ENCODE results near the gene DPPA5. TPM values are rescaled to one million over a fixed set of nuclear protein-coding genes. Genes with fewer than 3 reads are reported as not detected.

Gene DPPA5
- total RNA-seq, 2 experiments from 2014 or later = not detected

DNA sequence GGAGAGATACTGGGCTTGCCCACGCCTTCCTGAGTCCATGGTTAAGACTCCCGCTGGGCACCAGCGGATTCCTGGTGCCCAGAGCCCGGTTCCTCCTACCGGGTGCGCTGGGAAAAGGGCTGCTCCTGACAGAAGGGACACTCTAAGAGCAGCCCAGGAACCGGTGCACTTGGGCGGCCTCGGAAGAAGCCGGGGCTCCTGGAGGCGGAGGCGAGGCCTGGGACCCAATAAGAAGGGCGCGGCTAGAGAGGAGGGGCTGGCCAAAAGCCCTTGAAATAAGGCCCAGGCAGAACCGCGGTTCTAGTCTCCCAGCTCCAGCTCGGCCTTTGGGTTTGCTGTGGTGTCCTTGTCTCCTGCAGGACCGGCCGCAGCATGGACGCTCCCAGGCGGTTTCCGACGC lies 8.3 kb upstream of the DPPA5 start, which contains the start of gene KHDC3L:
KHDC3L (plus strand) TSS at position 301 of the 400 bp plus-strand sequence; CDS start at position 373, 72 bp downstream.
- H3K9me3 Mint-ChIP-seq = no peaks in the 10 kb centered on the region
- intact Hi-C loops (cut with micrococcal nuclease) = no loop called here
- no peak for DNase-seq
- H3K27ac Mint-ChIP-seq = no peak within 1 kb of the TSS
- H3K36me3 Mint-ChIP-seq (ENCODE audit: low read depth) = no peaks in the 10 kb centered on the region
- H3K27me3 Mint-ChIP-seq (ENCODE audit: low read depth) = no peaks in the 10 kb centered on the region
- no peak within 1 kb of the TSS for H3K4me3 Mint-ChIP-seq
- no peaks in the 10 kb centered on the region for H3K4me1 Mint-ChIP-seq (ENCODE audit: low read depth)
- CTCF ChIA-PET = no interaction called here

DNA sequence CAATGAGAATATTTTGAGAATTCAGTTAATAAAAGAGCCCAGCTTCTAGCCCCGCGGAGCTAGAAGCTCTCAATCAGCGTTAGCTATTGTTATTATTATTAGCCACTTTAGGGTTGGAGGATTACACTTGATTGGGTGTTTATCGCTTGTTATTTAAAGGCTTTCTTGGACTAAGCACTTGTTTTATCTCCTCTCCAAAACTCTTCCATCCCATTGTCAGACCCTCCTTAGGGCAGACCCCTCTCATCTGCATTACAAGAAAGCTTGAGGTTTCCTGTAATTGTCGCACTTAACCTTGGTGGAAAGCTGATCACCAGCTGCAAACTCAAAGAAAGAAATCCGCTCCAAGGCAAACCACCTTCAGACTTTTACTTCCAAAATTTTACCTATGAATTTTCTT lies 4.8 kb downstream of the DPPA5 start:
- H3K36me3 Mint-ChIP-seq (ENCODE audit: low read depth) = no peaks in the 10 kb centered on the region
- H3K27me3 Mint-ChIP-seq (ENCODE audit: low read depth) = peaks cover 22% of the 10 kb centered on the region
- H3K27ac Mint-ChIP-seq = no peak overlapping the region
- no peaks in the 10 kb centered on the region for H3K4me1 Mint-ChIP-seq (ENCODE audit: low read depth)
- intact Hi-C loops (cut with micrococcal nuclease) = no loop called here
- H3K9me3 Mint-ChIP-seq = no peaks in the 10 kb centered on the region
- CTCF ChIA-PET = interaction anchor here (0.6 to 1.7 kb wide), 2 partner anchors 39 to 921 kb away, joined by 3 to 9 read pairs; no protein-coding TSS in a partner anchor
- DNase-seq = no peak
- no peak overlapping the region for H3K4me3 Mint-ChIP-seq

DNA sequence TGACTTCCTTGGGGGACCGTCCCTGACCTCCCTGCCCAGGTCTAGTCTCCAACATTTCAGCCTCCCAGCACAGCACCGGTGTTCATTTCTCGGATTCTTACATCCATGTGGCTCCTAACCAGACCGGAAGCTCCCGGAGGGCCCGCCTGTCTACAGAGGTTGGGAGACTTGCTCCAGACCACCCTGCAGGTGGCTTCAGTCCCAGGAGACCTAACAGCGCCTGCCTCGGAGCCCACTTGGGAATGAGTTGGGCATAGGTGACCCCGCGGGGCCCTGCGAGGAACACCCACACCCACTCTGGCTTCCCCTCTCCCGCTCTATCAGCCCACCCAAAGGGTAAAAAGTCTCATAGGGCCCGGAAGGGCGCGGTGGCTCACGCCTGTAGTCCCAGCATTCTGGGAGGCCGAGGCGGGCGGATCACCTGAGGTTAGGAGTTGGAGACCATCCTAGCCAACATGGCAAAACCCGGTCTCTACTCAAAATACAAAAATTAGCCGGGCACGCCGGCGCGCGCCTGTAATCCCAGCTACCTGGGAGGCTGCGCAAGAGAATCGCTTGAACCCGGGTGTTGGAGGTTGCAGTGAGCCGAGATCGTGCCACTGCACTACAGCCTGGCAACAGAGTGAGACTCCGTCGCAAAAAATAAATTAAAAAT lies 5.4 kb downstream of the DPPA5 start:
- Mint-ChIP-seq H3K4me3 (no peak overlapping the region), H3K27ac (no peak overlapping the region), H3K4me1 (ENCODE audit: low read depth) (no peaks in the 10 kb centered on the region), H3K9me3 (no peaks in the 10 kb centered on the region), H3K36me3 (ENCODE audit: low read depth) (no peaks in the 10 kb centered on the region), H3K27me3 (ENCODE audit: low read depth) (peaks cover 22% of the 10 kb centered on the region)
- CTCF ChIA-PET = interaction anchor here (1.7 kb wide), 1 partner anchor 40 kb away, joined by 9 read pairs; no protein-coding TSS in a partner anchor
- DNase-seq = no peak
- intact Hi-C loops (cut with micrococcal nuclease) = no loop called here

DNA sequence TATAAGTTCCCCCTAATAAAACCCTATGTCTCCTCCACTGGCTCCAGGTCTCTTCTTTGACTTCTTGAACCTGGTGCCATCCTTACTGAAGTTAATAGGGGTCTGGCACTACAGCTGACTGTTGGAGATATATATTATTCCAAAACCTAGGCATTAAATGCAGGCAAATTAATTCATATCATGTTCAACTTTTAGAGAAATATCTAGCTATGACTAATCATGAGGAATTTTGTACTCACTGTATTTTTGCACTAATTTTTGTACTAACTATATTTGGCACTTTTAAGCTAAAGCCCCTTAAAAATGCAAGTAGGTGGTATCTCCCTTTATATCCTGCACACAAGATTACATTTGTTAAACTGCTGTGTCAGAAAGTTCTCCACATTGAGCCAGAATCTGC lies 10.9 kb downstream of the DPPA5 start:
- DNase-seq = no peak
- no peak overlapping the region for H3K4me3 Mint-ChIP-seq
- H3K27me3 Mint-ChIP-seq (ENCODE audit: low read depth) = peaks cover 5% of the 10 kb centered on the region
- intact Hi-C loops (cut with micrococcal nuclease) = no loop called here
- no peaks in the 10 kb centered on the region for H3K36me3 Mint-ChIP-seq (ENCODE audit: low read depth)
- no peaks in the 10 kb centered on the region for H3K9me3 Mint-ChIP-seq
- CTCF ChIA-PET = interaction anchor here (0.7 to 1.1 kb wide), 3 partner anchors 17 to 147 kb away, joined by 3 to 4 read pairs (median 3); no protein-coding TSS in a partner anchor
- H3K4me1 Mint-ChIP-seq (ENCODE audit: low read depth) = no peaks in the 10 kb centered on the region
- H3K27ac Mint-ChIP-seq = no peak overlapping the region

DNA sequence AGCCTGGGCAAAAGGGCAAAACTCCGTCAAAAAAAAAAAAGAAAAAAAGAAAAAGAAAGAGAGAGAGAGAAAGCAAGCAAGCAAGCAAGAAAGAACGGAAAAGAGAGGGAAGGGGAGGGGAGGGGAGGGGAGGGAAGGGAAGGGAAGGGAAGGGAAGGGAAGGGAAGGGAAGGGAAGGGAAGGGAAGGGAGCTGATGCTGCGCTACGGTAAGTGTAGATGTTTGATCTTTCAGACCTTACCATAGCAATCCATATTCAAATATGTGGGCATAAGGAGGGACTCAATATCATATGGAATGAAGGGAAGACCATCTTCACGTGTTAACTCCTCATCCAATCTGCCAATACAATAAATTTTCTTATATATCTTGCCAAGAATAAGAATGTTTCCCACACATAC lies 11.9 kb downstream of the DPPA5 start:
- Mint-ChIP-seq H3K9me3 (no peaks in the 10 kb centered on the region), H3K36me3 (ENCODE audit: low read depth) (no peaks in the 10 kb centered on the region)
- DNase-seq = no peak

DNA sequence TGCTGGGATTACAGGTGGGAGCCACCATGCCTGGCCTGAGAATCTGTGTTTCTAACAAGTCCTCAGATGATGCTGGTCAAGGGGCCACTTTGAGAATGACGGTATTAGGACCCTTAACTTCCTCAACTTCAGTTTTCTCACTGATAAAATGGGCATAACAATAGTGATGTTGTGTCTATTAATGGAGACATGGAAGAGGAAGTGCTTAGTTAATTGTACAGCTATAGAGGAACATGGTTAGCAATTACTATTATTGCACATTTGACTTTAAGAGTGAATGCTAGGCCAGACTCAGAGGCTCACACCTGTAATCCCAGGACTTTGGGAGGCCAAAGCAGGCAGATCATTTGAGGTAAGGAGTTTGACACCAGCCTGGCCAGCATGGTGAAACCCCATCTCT lies 12.7 kb downstream of the DPPA5 start:
- intact Hi-C loops (cut with micrococcal nuclease) = no loop called here
- H3K36me3 Mint-ChIP-seq (ENCODE audit: low read depth) = no peaks in the 10 kb centered on the region
- DNase-seq = no peak
- H3K4me1 Mint-ChIP-seq (ENCODE audit: low read depth) = no peaks in the 10 kb centered on the region
- no peak overlapping the region for H3K4me3 Mint-ChIP-seq
- H3K27ac Mint-ChIP-seq = no peak overlapping the region
- H3K9me3 Mint-ChIP-seq = no peaks in the 10 kb centered on the region
- CTCF ChIA-PET = interaction anchor here (0.7 kb wide), 1 partner anchor 14 kb away, joined by 3 read pairs; no protein-coding TSS in a partner anchor
- H3K27me3 Mint-ChIP-seq (ENCODE audit: low read depth) = no peaks in the 10 kb centered on the region

More for the DNA sequence above, 11.9 kb downstream of the DPPA5 start:
- H3K4me3 Mint-ChIP-seq = no peak overlapping the region
- H3K27ac Mint-ChIP-seq = no peak overlapping the region
- intact Hi-C loops (cut with micrococcal nuclease) = no loop called here
- H3K4me1 Mint-ChIP-seq (ENCODE audit: low read depth) = no peaks in the 10 kb centered on the region
- H3K27me3 Mint-ChIP-seq (ENCODE audit: low read depth) = no peaks in the 10 kb centered on the region
- CTCF ChIA-PET = interaction anchor here (1.0 to 1.1 kb wide), 2 partner anchors 16 to 138 kb away, joined by 3 to 4 read pairs; no protein-coding TSS in a partner anchor

DNA sequence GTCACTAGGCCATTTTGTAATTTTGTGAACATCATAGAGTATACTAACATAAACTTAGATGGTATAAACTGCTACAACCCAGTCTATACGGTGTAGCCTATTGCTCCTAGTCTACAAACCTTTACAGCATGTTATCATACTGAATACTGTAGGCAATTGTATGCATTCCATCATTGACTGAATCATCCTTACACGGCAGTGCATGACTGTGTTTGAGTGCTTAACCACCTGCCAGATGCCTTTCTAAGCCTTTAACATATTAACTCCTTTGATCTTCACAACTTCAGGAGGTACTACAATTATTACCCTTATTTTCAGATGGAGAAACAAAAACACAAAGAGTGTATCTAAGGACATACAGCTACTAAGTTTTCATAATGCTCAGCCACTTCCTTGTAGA lies 14.0 kb downstream of the DPPA5 start:
- Mint-ChIP-seq H3K27ac (no peak overlapping the region), H3K27me3 (ENCODE audit: low read depth) (no peaks in the 10 kb centered on the region), H3K9me3 (no peaks in the 10 kb centered on the region), H3K4me3 (no peak overlapping the region), H3K36me3 (ENCODE audit: low read depth) (no peaks in the 10 kb centered on the region), H3K4me1 (ENCODE audit: low read depth) (no peaks in the 10 kb centered on the region)
- CTCF ChIA-PET = no interaction called here
- intact Hi-C loops (cut with micrococcal nuclease) = no loop called here
- DNase-seq = no peak

DNA sequence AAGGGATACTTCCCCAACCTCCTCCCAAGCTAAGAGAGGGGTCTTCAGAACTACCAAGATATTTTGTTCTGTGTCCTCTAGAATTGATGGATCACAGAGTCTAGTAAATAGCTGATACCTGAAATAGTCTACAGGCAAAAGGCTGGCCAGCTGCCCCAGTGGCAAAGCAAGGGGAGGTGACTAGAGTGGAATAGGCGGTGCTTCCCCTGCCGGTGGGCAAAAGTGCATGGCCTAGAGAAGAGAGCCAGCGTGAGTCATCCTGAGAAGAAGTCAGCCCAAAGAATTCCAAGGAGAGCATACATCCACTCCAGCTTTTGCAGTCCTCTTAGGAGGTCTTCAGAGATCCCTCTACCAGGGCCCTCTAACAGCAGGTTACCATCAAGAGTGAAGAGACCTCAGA lies 14.7 kb downstream of the DPPA5 start:
- H3K4me3 Mint-ChIP-seq = no peak overlapping the region
- H3K36me3 Mint-ChIP-seq (ENCODE audit: low read depth) = no peaks in the 10 kb centered on the region
- DNase-seq = no peak
- intact Hi-C loops (cut with micrococcal nuclease) = no loop called here
- CTCF ChIA-PET = interaction anchor here (1.3 kb wide), 1 partner anchor 11 kb away, joined by 3 read pairs; no protein-coding TSS in a partner anchor
- H3K27ac Mint-ChIP-seq = no peak overlapping the region
- no peaks in the 10 kb centered on the region for H3K4me1 Mint-ChIP-seq (ENCODE audit: low read depth)
- no peaks in the 10 kb centered on the region for H3K9me3 Mint-ChIP-seq
- H3K27me3 Mint-ChIP-seq (ENCODE audit: low read depth) = no peaks in the 10 kb centered on the region

DNA sequence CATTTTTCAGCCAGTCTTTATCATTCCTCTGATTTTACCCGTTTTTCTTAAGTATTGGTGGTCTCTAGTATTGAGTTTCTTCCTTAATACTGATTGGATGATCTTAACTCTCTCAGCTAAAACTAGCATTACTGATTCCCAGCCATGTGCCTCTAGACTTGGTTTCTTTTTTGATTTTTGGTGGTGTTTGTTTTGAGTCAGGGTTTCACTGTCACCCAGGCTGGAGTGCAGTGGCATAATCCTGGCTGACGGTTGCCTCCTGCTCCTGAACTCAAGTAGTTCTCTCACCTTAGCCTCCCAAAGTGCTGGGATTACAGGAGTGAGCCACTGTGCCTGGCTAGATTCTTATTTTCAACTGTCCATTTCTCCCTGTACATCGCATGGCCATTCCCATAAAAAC lies 24.9 kb downstream of the DPPA5 start:
- peaks cover 8% of the 10 kb centered on the region for H3K27me3 Mint-ChIP-seq (ENCODE audit: low read depth)
- CTCF ChIA-PET = interaction anchor here (1.4 to 4.5 kb wide), 2 partner anchors 39 to 60 kb away, joined by 4 to 20 read pairs; no protein-coding TSS in a partner anchor
- no peaks in the 10 kb centered on the region for H3K36me3 Mint-ChIP-seq (ENCODE audit: low read depth)
- no peak overlapping the region for H3K27ac Mint-ChIP-seq
- intact Hi-C loops (cut with micrococcal nuclease) = loop anchor here (5.0 kb wide), 1 partner anchor 1797 kb away; no protein-coding TSS in a partner anchor
- no peak overlapping the region for H3K4me3 Mint-ChIP-seq
- no peaks in the 10 kb centered on the region for H3K9me3 Mint-ChIP-seq
- no peak for DNase-seq
- no peaks in the 10 kb centered on the region for H3K4me1 Mint-ChIP-seq (ENCODE audit: low read depth)

DNA sequence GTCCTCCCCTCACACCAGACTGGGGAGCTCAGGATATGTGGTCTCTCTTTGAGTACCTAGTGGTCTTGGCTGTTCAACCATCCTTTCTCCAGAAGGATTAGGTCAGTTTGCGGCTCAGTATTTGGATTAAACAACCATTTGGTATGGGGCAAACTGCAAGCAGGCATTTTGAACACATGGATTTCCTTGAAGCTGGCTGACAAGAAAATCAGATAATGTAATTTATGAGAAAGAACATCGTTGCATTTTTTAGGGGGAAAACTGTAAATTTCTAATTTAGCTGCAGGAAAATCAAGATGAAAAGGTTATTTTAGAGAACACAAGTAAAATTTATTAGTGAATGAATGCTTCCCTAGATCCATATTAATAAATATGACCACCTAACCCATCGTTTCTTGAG lies 25.3 kb downstream of the DPPA5 start:
- no peaks in the 10 kb centered on the region for H3K36me3 Mint-ChIP-seq (ENCODE audit: low read depth)
- no peaks in the 10 kb centered on the region for H3K9me3 Mint-ChIP-seq
- CTCF ChIA-PET = interaction anchor here (0.7 to 4.5 kb wide), 5 partner anchors 10 to 917 kb away, joined by 3 to 20 read pairs (median 4); no protein-coding TSS in a partner anchor

DNA sequence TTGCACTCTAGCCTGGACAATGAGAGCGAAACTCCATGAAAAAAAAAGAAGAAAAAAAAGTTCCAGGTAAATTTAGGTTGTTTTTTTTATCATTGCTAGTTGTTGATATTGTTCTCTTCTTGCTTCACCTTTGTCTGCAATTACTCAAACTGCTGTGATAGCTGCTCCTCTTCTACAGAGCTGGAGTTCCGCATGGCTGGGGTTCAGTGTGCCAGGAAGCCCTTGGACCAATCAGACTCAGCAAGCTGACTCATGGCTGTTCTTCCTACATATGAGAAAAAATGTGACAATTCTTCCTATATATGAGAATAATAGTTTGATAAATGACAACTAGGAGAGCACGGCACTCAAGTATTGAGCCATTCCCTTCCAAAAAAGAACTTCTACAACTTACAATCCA lies 28.4 kb downstream of the DPPA5 start:
- no peaks in the 10 kb centered on the region for H3K9me3 Mint-ChIP-seq
- intact Hi-C loops (cut with micrococcal nuclease) = loop anchor here (1.0 to 5.0 kb wide), 8 partner anchors 15 to 1793 kb away; no protein-coding TSS in a partner anchor
- H3K4me1 Mint-ChIP-seq (ENCODE audit: low read depth) = no peaks in the 10 kb centered on the region
- DNase-seq = no peak
- CTCF ChIA-PET = interaction anchor here (0.7 to 4.5 kb wide), 8 partner anchors 9 to 538 kb away, joined by 3 to 20 read pairs (median 4); no protein-coding TSS in a partner anchor
- no peak overlapping the region for H3K27ac Mint-ChIP-seq
- H3K4me3 Mint-ChIP-seq = no peak overlapping the region
- peaks cover 8% of the 10 kb centered on the region for H3K27me3 Mint-ChIP-seq (ENCODE audit: low read depth)
- no peaks in the 10 kb centered on the region for H3K36me3 Mint-ChIP-seq (ENCODE audit: low read depth)

More for the DNA sequence above, 25.3 kb downstream of the DPPA5 start:
- intact Hi-C loops (cut with micrococcal nuclease) = loop anchor here (5.0 kb wide), 1 partner anchor 1796 kb away; no protein-coding TSS in a partner anchor
- Mint-ChIP-seq H3K27ac (no peak overlapping the region), H3K4me3 (no peak overlapping the region), H3K4me1 (ENCODE audit: low read depth) (no peaks in the 10 kb centered on the region), H3K27me3 (ENCODE audit: low read depth) (peaks cover 8% of the 10 kb centered on the region)
- DNase-seq = no peak

DNA sequence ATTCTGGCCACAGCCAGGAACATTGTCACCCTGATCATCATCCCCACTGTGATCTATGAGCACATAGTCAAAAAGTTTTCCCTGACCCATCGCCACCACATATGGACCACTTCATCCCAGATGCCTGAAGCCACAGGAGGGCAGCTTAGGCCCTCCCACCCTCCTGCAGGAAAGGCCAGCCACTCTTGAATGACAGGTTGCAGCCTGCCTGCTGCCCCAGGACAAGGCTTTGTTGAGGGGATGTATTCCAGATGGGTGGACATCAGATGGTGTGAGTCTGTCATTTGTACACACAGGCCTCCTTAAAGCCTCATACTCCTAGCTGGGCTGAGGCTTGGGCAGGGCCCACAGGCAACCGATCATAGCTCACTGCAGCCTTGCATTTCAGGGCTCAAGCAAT lies 30.8 kb downstream of the DPPA5 start:
- Mint-ChIP-seq H3K36me3 (ENCODE audit: low read depth) (no peaks in the 10 kb centered on the region), H3K27me3 (ENCODE audit: low read depth) (peaks cover 2% of the 10 kb centered on the region), H3K4me3 (no peak overlapping the region), H3K4me1 (ENCODE audit: low read depth) (no peaks in the 10 kb centered on the region), H3K27ac (no peak overlapping the region), H3K9me3 (no peaks in the 10 kb centered on the region)
- intact Hi-C loops (cut with micrococcal nuclease) = no loop called here
- no peak for DNase-seq
- CTCF ChIA-PET = no interaction called here
